Keratinocyte (primary cell): Measurements from ENCODE around the gene SH2D3C. TPM values are rescaled to one million over a fixed set of nuclear protein-coding genes. Genes with fewer than 3 reads are reported as not detected.

Source experiments
- DNase-seq: peaks from one replicate; pipeline ENCODE4 v3.0.0-alpha.2; 2011; ENCODE audit warnings: low read depth, missing footprints, low spot score
- FAIRE-seq: peaks from 2 replicates; lab custom pipeline; 2011; peaks lifted over from hg19 to GRCh38; lab: Jason Lieb, UNC
- H2AFZ ChIP-seq: 2 replicates; pipeline ENCODE4 v1.6.0; 2012; ENCODE audit warnings: low read length, control low read depth, inconsistent platforms; ENCODE audit not compliant: control insufficient read depth
- H3K27ac ChIP-seq: 2 replicates; pipeline ENCODE4 v1.5.1; 2011; ENCODE audit warnings: low read length; ENCODE audit not compliant: control insufficient read depth, insufficient read depth
- H3K27me3 ChIP-seq: 3 replicates; pipeline ENCODE4 v1.6.0; 2011; ENCODE audit warnings: low read length; ENCODE audit not compliant: control insufficient read depth, insufficient read depth; ENCODE audit errors: extremely low read depth
- H3K36me3 ChIP-seq, 2 experiments: 2 replicates in 1 of 2; 3 replicates in 1 of 2; pipeline ENCODE4 v1.5.1; 2011; ENCODE audit warnings: low read length in 2 of 2, mild to moderate bottlenecking in 1 of 2; ENCODE audit not compliant: control insufficient read depth in 2 of 2, insufficient read depth in 2 of 2; ENCODE audit errors: extremely low read depth in 1 of 2
- H3K4me1 ChIP-seq: 3 replicates; pipeline ENCODE4 v1.5.1; 2011; ENCODE audit warnings: low read length; ENCODE audit not compliant: control insufficient read depth, insufficient read depth; ENCODE audit errors: extremely low read depth
- H3K4me2 ChIP-seq: 3 replicates; pipeline ENCODE4 v1.6.0; 2011; ENCODE audit warnings: low read depth, low read length; ENCODE audit not compliant: control insufficient read depth, insufficient read depth; ENCODE audit errors: extremely low read depth
- H3K4me3 ChIP-seq, 3 experiments: fragments of 200-600 bp in 1 of 3; sonication (generic) in 1 of 3; 2 replicates in 2 of 3; 3 replicates in 1 of 3; pipeline ENCODE4 v1.5.1; 2011 to 2016; ENCODE audit warnings: low read length in 3 of 3, mild to moderate bottlenecking in 3 of 3, control low read depth in 2 of 3, inconsistent platforms in 1 of 3, low read depth in 1 of 3, mixed read lengths in 1 of 3, mixed run types in 1 of 3, moderate library complexity in 1 of 3; ENCODE audit not compliant: control insufficient read depth in 2 of 3, insufficient read depth in 2 of 3; ENCODE audit errors: extremely low read depth in 1 of 3
- H3K79me2 ChIP-seq: 2 replicates; pipeline ENCODE4 v1.6.0; 2012; ENCODE audit warnings: low read length; ENCODE audit not compliant: control insufficient read depth, insufficient read depth
- H3K9ac ChIP-seq: 3 replicates; pipeline ENCODE4 v1.6.0; 2011; ENCODE audit warnings: low read length; ENCODE audit not compliant: control insufficient read depth, insufficient read depth; ENCODE audit errors: extremely low read depth
- H3K9me1 ChIP-seq: 3 replicates; pipeline ENCODE4 v1.6.0; 2011; ENCODE audit warnings: low read length; ENCODE audit not compliant: control insufficient read depth, insufficient read depth; ENCODE audit errors: extremely low read depth
- H3K9me3 ChIP-seq: 2 replicates; pipeline ENCODE4 v1.5.1; 2012; ENCODE audit warnings: low read depth, low read length; ENCODE audit not compliant: control insufficient read depth
- H4K20me1 ChIP-seq: 3 replicates; pipeline ENCODE4 v1.6.0; 2011; ENCODE audit warnings: low read length; ENCODE audit not compliant: control insufficient read depth, insufficient read depth; ENCODE audit errors: extremely low read depth
- CTCF ChIP-seq, 3 experiments: IDR thresholded peaks in 1 of 3; conservative IDR thresholded peaks in 1 of 3; optimal IDR thresholded peaks in 1 of 3; 2 replicates in 2 of 3; 3 replicates in 1 of 3; pipeline versions ENCODE3 to v1.5.1; 2011; ENCODE audit warnings: low read length in 3 of 3, mild to moderate bottlenecking in 3 of 3, moderate library complexity in 2 of 3, control low read depth in 1 of 3, inconsistent platforms in 1 of 3; ENCODE audit not compliant: insufficient read depth in 2 of 3; ENCODE audit errors: extremely low read depth in 1 of 3
- EZH2 ChIP-seq: IDR thresholded peaks from one replicate; pipeline ENCODE4 v1.6.1; 2012; ENCODE audit warnings: inconsistent platforms, mild to moderate bottlenecking, low read length, moderate library complexity
- dilution Hi-C: fragments of 300-500 bp; cut with MboI; formaldehyde crosslinking; loops from one replicate; pipeline ENCODE4 v1.7.0; 2020; ENCODE audit warnings: low sequenced_read_pairs; ENCODE audit not compliant: extremely low pct_ligation_motif_present
- polyA plus RNA-seq, 5 experiments: library from polyadenylated mRNA; depleted of rRNA in 3 of 5; stranded (reverse) in 3 of 5; stranded (forward) in 1 of 5; unstranded in 1 of 5; fragments of >200 nt; gene quantifications; 1 replicate in 1 of 5; 2 replicates in 3 of 5; 3 replicates in 1 of 5; pipeline versions ENCODE4 v1.2.1 to v1.2.3, GENCODE V29; 2011 to 2012; ENCODE audit warnings: missing spikeins in 2 of 5, low read depth in 1 of 5, low replicate concordance in 1 of 5

The SH2D3C gene
- polyA plus RNA-seq, 1 donor (not counting 4 experiments of a cell fraction or from before 2014, with no cell fraction given), result 0.12 TPM

- FAIRE-seq (no peak), DNase-seq (no peak)
- no peak overlapping the region for H3K9ac ChIP-seq
- no peaks in the 10 kb centered on the region for H3K4me1 ChIP-seq
- H3K27me3 ChIP-seq, result peaks cover 46% of the 10 kb centered on the region
- no peak overlapping the region for H2AFZ ChIP-seq
- no peak overlapping the region for H3K4me2 ChIP-seq
- dilution Hi-C loops, result no loop called here
- no peak overlapping the region for H3K27ac ChIP-seq
- H4K20me1 ChIP-seq, result no peaks in the 10 kb centered on the region
- H3K9me3 ChIP-seq, result no peaks in the 10 kb centered on the region
- no peaks in the 10 kb centered on the region for H3K79me2 ChIP-seq
- no peaks in the 10 kb centered on the region for H3K36me3 ChIP-seq
- TF ChIP-seq CTCF (optimal IDR thresholded peaks at IDR 0.05 in 1 of 3, IDR thresholded peaks at IDR 0.05 in 1 of 3, conservative IDR thresholded peaks at IDR 0.05 in 1 of 3; ENCODE audit: extremely low read depth in 1 of 3, insufficient read depth in 2 of 3, low read length in 3 of 3) (no peak), EZH2 (no peak)
- no peaks in the 10 kb centered on the region for H3K9me1 ChIP-seq
- H3K4me3 ChIP-seq, result no peak overlapping the region
Observed at GRCh38 chr9:127756233-127756632, 22.2 kb downstream of the SH2D3C start.

- no peaks in the 10 kb centered on the region for H4K20me1 ChIP-seq
- H3K9me1 ChIP-seq, result no peaks in the 10 kb centered on the region
- H3K27ac ChIP-seq, result no peak overlapping the region
- DNase-seq, result no peak
- no peak overlapping the region for H3K9ac ChIP-seq
- no peaks in the 10 kb centered on the region for H3K9me3 ChIP-seq
- no peaks in the 10 kb centered on the region for H3K79me2 ChIP-seq
- FAIRE-seq, result no peak
- no peak overlapping the region for H2AFZ ChIP-seq
- H3K36me3 ChIP-seq, result no peaks in the 10 kb centered on the region
- H3K4me3 ChIP-seq, result no peak overlapping the region
- no peak overlapping the region for H3K4me2 ChIP-seq
- dilution Hi-C loops, result no loop called here
- H3K4me1 ChIP-seq, result no peaks in the 10 kb centered on the region
- TF ChIP-seq CTCF (optimal IDR thresholded peaks at IDR 0.05 in 1 of 3, IDR thresholded peaks at IDR 0.05 in 1 of 3, conservative IDR thresholded peaks at IDR 0.05 in 1 of 3; ENCODE audit: extremely low read depth in 1 of 3, insufficient read depth in 2 of 3, low read length in 3 of 3) (no peak), EZH2 (peak; percentile 63)
- H3K27me3 ChIP-seq, result peaks cover 44% of the 10 kb centered on the region
Observed at GRCh38 chr9:127755061-127756060, 23.1 kb downstream of the SH2D3C start.
